OCI-LY3 (cell line): ENCODE results near the gene PROS1.

Experiments used
- H2AFZ ChIP-seq: fragments of 200-600, 300-600 bp; shearing (Covaris generic); 2 replicates; pipeline ENCODE4 v1.6.0; 2014; ENCODE audit warnings: antibody characterized with exemption, low read depth, low read length
- H3K27ac ChIP-seq: fragments of 200-600, 300-600 bp; sonication (generic); 2 replicates; pipeline ENCODE4 v1.5.1; 2014; ENCODE audit warnings: mild to moderate bottlenecking, low read length, moderate library complexity, mixed read lengths
- H3K27me3 ChIP-seq: fragments of 200-600, 300-600 bp; sonication (generic); 2 replicates; pipeline ENCODE4 v1.6.1; 2014; ENCODE audit warnings: low read depth, low read length, mixed read lengths
- H3K36me3 ChIP-seq: fragments of 200-600, 300-600 bp; sonication (generic); replicated peaks from 2 replicates; pipeline ENCODE3; 2014; ENCODE audit warnings: low read depth, low read length, mixed read lengths
- H3K4me1 ChIP-seq: fragments of 300-600, 200-600 bp; sonication (generic); 2 replicates; pipeline ENCODE4 v1.6.1; 2014; ENCODE audit warnings: low read length, mixed read lengths
- H3K4me2 ChIP-seq: fragments of 200-600, 300-600 bp; sonication (generic); 2 replicates; pipeline ENCODE4 v1.6.1; 2014; ENCODE audit warnings: low read length, mixed read lengths
- H3K4me3 ChIP-seq: fragments of 300-600, 200-600 bp; sonication (generic); 2 replicates; pipeline ENCODE4 v1.5.1; 2014; ENCODE audit warnings: antibody characterized with exemption, mild to moderate bottlenecking, low read length, moderate library complexity
- H3K79me2 ChIP-seq: fragments of 300-600, 200-600 bp; shearing (Covaris generic); 2 replicates; pipeline ENCODE4 v1.6.1; 2014; ENCODE audit warnings: mild to moderate bottlenecking, low read length, mixed read lengths
- H3K9ac ChIP-seq: fragments of 300-600, 200-600 bp; shearing (Covaris generic); 2 replicates; pipeline ENCODE4 v1.6.0; 2014; ENCODE audit warnings: mild to moderate bottlenecking, low read length, moderate library complexity
- H3K9me3 ChIP-seq: fragments of 200-600, 300-600 bp; shearing (Covaris generic); 2 replicates; pipeline ENCODE4 v1.6.1; 2014; ENCODE audit warnings: low read length, mixed read lengths; ENCODE audit not compliant: insufficient read depth
- H4K20me1 ChIP-seq: fragments of 200-600, 300-600 bp; sonication (generic); 2 replicates; pipeline ENCODE4 v1.6.1; 2016; ENCODE audit warnings: low read length, mixed read lengths; ENCODE audit not compliant: insufficient read depth
- CTCF ChIP-seq: fragments of 200-600, 300-600 bp; sonication (generic); IDR thresholded peaks from 2 replicates; pipeline ENCODE4 v1.5.1; 2014; ENCODE audit warnings: antibody characterized with exemption, low read length, low read depth
- EZH2phosphoT487 ChIP-seq: fragments of 200-600 bp; shearing (Covaris generic); IDR thresholded peaks from 2 replicates; pipeline ENCODE4 v1.6.1; 2018; ENCODE audit warnings: antibody characterized with exemption, mixed run types, low read depth

PROS1 gene

GRCh38 chr3:93992207-93992606 lies 18.5 kb upstream of the PROS1 start:
- Histone ChIP-seq H3K36me3 (no peaks in the 10 kb centered on the region), H3K4me2 (no peak overlapping the region), H3K27ac (no peak overlapping the region), H3K4me1 (0 out of 2 replicates have a peak, but pooled peaks cover 3% of the 10 kb centered on the region), H3K4me3 (no peak overlapping the region), H3K27me3 (no peaks in the 10 kb centered on the region), H3K79me2 (no peaks in the 10 kb centered on the region), H3K9ac (no peak overlapping the region), H4K20me1 (no peaks in the 10 kb centered on the region), H3K9me3 (no peaks in the 10 kb centered on the region), H2AFZ (no peak overlapping the region)
- TF ChIP-seq CTCF (no peak), EZH2phosphoT487 (no peak)

DNA sequence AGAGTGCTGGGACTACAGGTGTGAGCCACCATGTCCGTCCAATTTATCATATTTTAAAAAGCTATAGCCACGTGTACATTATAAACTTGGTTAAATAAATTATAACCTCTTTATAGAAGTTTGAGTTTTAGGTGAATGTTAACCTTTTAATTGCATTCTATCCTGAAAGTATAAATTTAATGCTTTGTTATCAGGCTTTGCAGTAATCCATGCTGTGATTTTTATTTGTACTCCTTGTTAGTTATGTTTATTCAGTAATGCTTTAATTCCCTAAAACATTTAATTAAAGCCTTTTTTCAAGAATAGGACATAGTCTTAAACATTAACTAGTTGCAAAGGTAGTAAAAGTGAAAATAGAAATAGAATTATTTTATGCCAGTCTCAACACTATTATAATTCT lies 17.9 kb upstream of the PROS1 start:
- no peak overlapping the region for H3K4me3 ChIP-seq
- H3K4me2 ChIP-seq, result no peak overlapping the region
- no peaks in the 10 kb centered on the region for H4K20me1 ChIP-seq
- no peaks in the 10 kb centered on the region for H3K27me3 ChIP-seq
- no peaks in the 10 kb centered on the region for H3K36me3 ChIP-seq
- H3K9me3 ChIP-seq, result no peaks in the 10 kb centered on the region
- no peak overlapping the region for H3K27ac ChIP-seq
- no peak overlapping the region for H2AFZ ChIP-seq
- H3K9ac ChIP-seq, result no peak overlapping the region
- no peaks in the 10 kb centered on the region for H3K79me2 ChIP-seq
- H3K4me1 ChIP-seq, result 0 out of 2 replicates have a peak, but pooled peaks cover 3% of the 10 kb centered on the region
- no peak for TF ChIP-seq EZH2phosphoT487
- TF ChIP-seq CTCF, result no peak

GRCh38 chr3:93989241-93989640 lies 15.5 kb upstream of the PROS1 start:
- Histone ChIP-seq H3K27me3 (no peaks in the 10 kb centered on the region), H3K9ac (no peak overlapping the region), H2AFZ (no peak overlapping the region), H4K20me1 (no peaks in the 10 kb centered on the region), H3K9me3 (no peaks in the 10 kb centered on the region), H3K36me3 (no peaks in the 10 kb centered on the region), H3K27ac (no peak overlapping the region), H3K4me1 (0 out of 2 replicates have a peak, but pooled peaks cover 3% of the 10 kb centered on the region), H3K79me2 (0 out of 2 replicates have a peak, but pooled peaks cover 2% of the 10 kb centered on the region), H3K4me2 (no peak overlapping the region), H3K4me3 (no peak overlapping the region)
- no peak for TF ChIP-seq CTCF
- no peak for TF ChIP-seq EZH2phosphoT487

- no peaks in the 10 kb centered on the region for H3K9me3 ChIP-seq
- no peaks in the 10 kb centered on the region for H3K27me3 ChIP-seq
- H3K4me1 ChIP-seq, result 0 out of 2 replicates have a peak, but pooled peaks cover 3% of the 10 kb centered on the region
- no peak overlapping the region for H3K27ac ChIP-seq
- no peak overlapping the region for H2AFZ ChIP-seq
- H3K4me3 ChIP-seq, result no peak overlapping the region
- TF ChIP-seq EZH2phosphoT487, result no peak
- TF ChIP-seq CTCF, result no peak
- 0 out of 2 replicates have a peak, but pooled peaks cover 2% of the 10 kb centered on the region for H3K79me2 ChIP-seq
- no peaks in the 10 kb centered on the region for H3K36me3 ChIP-seq
- H3K4me2 ChIP-seq, result no peak overlapping the region
- no peak overlapping the region for H3K9ac ChIP-seq
- no peaks in the 10 kb centered on the region for H4K20me1 ChIP-seq
Measured at GRCh38 chr3:93988764-93989163, 15.1 kb upstream of the PROS1 start.
